ENCODE measurements around the gene CADM1. TPM values are rescaled to one million over a fixed set of nuclear protein-coding genes. Genes with fewer than 3 reads are reported as not detected.

Gene CADM1
- total RNA-seq, 4 donors from 2014 or later, result 2.9 to 25.7 (median 9.6) TPM

DNA sequence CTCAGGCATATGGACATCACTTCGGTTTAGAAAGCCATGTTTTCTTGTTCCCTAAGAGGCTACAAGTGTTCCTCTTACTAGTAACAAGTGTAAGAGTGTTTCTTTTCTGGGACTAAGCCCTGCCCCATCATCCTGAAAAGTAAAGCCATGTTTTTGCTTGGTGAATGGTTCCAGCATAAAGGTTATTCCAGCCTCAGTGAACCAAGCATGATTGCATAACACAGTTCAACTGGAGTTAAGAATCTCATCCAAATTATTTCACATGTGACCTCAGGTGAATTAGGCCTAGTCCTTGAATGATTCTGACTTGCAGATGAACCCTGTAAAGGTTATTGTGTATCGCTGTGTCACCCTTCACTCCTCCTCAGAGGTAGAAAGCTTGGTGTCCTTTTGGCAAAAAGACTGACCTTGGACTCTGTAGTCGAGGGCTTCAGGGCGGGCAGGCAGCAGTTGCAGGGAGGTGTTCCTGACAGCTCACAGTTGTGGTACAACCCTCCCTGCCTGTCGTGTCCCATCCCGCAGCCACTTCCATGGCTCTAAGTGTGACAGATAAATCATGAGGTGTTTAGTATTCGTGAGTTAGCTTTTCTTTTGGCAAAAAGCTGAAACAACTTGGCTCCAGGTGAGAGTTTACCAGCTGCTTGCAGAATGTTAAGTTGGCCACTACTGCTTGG, 321.8 kb downstream of the CADM1 start:
- TF ChIP-seq, protein P1, sequence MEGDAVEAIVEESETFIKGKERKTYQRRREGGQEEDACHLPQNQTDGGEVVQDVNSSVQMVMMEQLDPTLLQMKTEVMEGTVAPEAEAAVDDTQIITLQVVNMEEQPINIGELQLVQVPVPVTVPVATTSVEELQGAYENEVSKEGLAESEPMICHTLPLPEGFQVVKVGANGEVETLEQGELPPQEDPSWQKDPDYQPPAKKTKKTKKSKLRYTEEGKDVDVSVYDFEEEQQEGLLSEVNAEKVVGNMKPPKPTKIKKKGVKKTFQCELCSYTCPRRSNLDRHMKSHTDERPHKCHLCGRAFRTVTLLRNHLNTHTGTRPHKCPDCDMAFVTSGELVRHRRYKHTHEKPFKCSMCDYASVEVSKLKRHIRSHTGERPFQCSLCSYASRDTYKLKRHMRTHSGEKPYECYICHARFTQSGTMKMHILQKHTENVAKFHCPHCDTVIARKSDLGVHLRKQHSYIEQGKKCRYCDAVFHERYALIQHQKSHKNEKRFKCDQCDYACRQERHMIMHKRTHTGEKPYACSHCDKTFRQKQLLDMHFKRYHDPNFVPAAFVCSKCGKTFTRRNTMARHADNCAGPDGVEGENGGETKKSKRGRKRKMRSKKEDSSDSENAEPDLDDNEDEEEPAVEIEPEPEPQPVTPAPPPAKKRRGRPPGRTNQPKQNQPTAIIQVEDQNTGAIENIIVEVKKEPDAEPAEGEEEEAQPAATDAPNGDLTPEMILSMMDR (IDR thresholded peaks at IDR 0.05; ENCODE audit: low read depth), result no peak

DNA sequence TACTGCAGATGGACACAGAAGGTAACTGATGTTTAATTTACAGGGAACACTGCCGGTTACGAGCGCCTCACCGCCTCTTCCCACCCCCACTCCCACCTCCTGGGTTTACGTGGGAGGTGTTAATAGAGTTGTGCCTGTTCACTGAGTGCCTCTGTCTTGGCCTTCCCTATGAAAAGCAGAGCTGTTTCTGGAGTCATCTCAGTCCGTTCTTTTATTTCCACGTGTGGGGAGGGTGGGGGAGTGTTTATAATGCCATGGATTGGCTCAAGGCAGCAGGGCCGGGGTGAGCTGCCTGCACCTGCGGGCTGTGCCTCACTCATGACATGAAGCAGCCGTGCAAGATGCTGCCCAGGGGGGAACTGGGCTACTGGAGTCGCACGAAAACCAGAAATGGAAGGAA, 322.7 kb downstream of the CADM1 start:
- TF ChIP-seq, protein P1 (IDR thresholded peaks at IDR 0.05; ENCODE audit: low read depth), result no peak

DNA sequence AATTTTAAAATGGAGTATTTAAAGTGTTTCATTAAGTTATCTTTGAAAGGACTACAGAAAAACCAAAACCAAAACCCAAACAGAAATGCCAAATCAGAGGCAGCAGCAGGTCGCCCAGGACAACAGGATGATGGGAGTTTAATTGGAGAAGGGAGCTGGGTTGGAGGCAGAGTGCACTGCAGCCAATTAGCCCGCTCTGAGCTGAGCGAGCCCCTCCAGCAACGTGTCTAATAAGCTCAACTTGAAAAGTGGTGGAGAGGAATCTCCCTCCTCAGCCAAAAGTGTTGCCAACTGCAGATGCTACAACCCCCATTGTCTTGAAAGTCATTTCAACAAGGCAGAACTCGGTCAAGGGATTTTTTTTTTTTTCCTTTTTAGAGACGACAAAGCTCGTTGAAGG, 323.9 kb downstream of the CADM1 start:
- TF ChIP-seq, protein P1 (IDR thresholded peaks at IDR 0.05; ENCODE audit: low read depth), result no peak

DNA sequence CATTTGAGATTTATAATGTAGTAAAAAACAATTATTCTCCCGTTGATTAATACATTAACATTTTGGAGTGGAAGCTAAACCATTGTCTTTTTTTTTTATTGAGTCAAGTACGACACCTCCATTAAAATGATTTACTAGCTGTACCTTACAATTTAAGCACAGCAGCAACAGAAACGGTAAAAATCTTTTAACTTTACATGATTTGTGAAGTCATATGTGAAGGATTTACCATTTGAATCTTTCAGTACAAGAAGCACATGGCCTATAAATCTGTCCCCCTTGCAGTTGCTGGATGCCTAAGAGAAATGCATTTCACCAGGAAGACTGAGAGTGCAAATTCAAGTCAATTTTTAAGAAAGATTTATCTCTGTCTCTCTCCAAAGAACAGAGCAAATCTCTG, 324.6 kb downstream of the CADM1 start:
- TF ChIP-seq, protein P1 (IDR thresholded peaks at IDR 0.05; ENCODE audit: low read depth), result no peak

DNA sequence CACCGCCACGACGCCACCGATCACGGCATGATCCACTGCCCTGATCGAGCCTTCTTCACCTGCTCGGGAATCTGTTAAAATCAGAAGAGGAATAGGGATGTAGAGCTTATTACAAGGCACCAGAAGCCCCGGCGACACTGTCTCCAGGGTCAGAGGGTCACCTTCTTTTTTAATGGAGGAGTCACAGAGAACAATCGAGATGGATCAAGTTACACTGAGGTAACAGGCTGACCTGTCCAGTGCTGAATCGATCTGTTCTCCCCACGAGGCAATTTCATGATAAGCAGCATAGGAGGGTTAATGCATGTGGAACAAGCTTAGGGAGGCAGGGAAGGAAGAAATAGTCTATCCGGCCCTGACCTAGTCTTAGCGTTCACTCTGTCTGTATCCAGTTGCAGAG, 325.5 kb downstream of the CADM1 start:
- TF ChIP-seq, protein P1 (IDR thresholded peaks at IDR 0.05; ENCODE audit: low read depth), result no peak

DNA sequence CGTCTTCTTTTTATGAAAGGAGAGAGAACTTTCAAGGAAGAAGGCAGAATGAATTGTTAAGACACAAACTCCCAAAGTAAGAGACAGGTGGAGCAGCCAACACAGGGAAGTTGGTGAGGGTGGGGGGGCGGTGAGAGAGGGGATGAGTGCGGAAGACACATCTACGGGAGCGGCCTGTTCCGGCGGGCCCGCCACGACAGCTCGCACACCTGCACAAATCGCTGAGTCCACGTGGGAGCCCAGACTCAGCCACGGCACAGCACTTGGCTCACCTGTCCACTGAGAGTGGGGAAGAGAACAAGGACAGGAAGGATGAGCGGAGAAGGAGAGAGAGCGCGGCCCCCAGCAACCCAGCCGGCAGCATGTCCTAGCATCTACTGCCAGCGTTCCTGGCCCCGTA, 331.1 kb downstream of the CADM1 start:
- TF ChIP-seq, protein P1 (IDR thresholded peaks at IDR 0.05; ENCODE audit: low read depth), result no peak

DNA sequence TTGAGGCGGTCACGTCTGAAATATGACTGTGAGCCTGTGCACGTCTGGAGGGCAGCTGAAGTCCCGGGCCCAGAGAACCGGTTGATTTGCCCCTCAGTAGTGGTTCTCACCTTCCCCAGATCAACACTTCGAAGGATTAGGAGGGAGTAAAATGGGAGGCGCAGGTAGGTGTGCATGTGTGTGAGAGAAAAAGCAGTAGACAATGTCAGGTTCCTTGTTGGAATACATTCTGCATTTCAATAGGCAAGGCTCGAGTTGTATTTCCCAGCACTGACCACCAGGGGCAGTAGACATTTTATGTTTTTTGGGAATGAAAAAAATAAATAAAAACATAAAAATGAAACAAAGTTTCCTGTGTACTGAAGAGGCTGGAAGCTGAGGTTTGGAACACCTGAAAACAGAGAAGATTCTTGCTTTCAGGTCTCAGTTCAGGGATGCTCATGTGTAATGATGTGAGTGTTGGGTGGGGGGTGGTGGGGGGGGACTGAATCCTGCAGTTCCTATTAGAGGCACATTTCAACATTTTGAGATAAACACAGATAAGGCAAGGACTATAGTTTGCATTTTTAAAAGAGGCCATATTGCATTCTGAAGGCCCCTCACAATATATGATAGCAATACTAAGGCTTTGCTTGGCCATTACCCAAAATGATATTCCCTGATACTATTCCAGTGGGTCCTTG, 333.9 kb downstream of the CADM1 start:
- TF ChIP-seq, protein P1 (IDR thresholded peaks at IDR 0.05; ENCODE audit: low read depth), result no peak
